NCI-H748 (cell line): ENCODE results near the gene XPO6.

Experiments used
- DNase-seq: peaks from one replicate; lab custom pipeline; 2025; ENCODE audit not compliant: unreplicated experiment; lab: John Stamatoyannopoulos, UW

The XPO6 gene

GRCh38 chr16:28210979-28211588 is 681 bp downstream of the XPO6 start:
- peak; percentile 58 for DNase-seq

- no peak for DNase-seq
Observed at GRCh38 chr16:28210264-28210663, 1.5 kb downstream of the XPO6 start.

GRCh38 chr16:28208824-28209223 is 2.9 kb downstream of the XPO6 start:
- no peak for DNase-seq

GRCh38 chr16:28208131-28208530 is 3.6 kb downstream of the XPO6 start:
- no peak for DNase-seq

- no peak for DNase-seq
Observed at GRCh38 chr16:28207399-28207798, 4.4 kb downstream of the XPO6 start.

GRCh38 chr16:28205974-28206373 is 5.8 kb downstream of the XPO6 start:
- DNase-seq: no peak

- DNase-seq: no peak
Observed at GRCh38 chr16:28205117-28205899, 6.5 kb downstream of the XPO6 start.

- no peak for DNase-seq
Observed at GRCh38 chr16:28204622-28205021, 7.1 kb downstream of the XPO6 start.

- DNase-seq: no peak
Observed at GRCh38 chr16:28204204-28204603, 7.6 kb downstream of the XPO6 start.

GRCh38 chr16:28202147-28202746 is 9.5 kb downstream of the XPO6 start:
- DNase-seq: no peak

- no peak for DNase-seq
Observed at GRCh38 chr16:28200661-28201060, 11.1 kb downstream of the XPO6 start.

- no peak for DNase-seq
Observed at GRCh38 chr16:28196387-28196987, 15.3 kb downstream of the XPO6 start.

GRCh38 chr16:28195859-28196258 is 15.9 kb downstream of the XPO6 start:
- no peak for DNase-seq

- DNase-seq: no peak
Observed at GRCh38 chr16:28193530-28194423, 18.0 kb downstream of the XPO6 start.

- DNase-seq: no peak
Observed at GRCh38 chr16:28192806-28193529, 18.8 kb downstream of the XPO6 start.

- DNase-seq: no peak
Observed at GRCh38 chr16:28191364-28191960, 20.3 kb downstream of the XPO6 start.

GRCh38 chr16:28189245-28189644 is 22.5 kb downstream of the XPO6 start:
- no peak for DNase-seq

- DNase-seq: no peak
Observed at GRCh38 chr16:28188085-28188916, 23.5 kb downstream of the XPO6 start.

GRCh38 chr16:28187595-28188004 is 24.2 kb downstream of the XPO6 start:
- no peak for DNase-seq
